ENCODE measurements around the gene PRCP.

PRCP gene

GRCh38 chr11:82845356-82846353 lies 54.6 kb downstream of the PRCP start:
- DNase-seq, result no peak
- no peak for TF ChIP-seq POLR2A (IDR thresholded peaks at IDR 0.05; ENCODE audit: low read length)
- TF ChIP-seq GATA1 (IDR thresholded peaks at IDR 0.05; ENCODE audit: low read depth, low read length), result no peak

DNA sequence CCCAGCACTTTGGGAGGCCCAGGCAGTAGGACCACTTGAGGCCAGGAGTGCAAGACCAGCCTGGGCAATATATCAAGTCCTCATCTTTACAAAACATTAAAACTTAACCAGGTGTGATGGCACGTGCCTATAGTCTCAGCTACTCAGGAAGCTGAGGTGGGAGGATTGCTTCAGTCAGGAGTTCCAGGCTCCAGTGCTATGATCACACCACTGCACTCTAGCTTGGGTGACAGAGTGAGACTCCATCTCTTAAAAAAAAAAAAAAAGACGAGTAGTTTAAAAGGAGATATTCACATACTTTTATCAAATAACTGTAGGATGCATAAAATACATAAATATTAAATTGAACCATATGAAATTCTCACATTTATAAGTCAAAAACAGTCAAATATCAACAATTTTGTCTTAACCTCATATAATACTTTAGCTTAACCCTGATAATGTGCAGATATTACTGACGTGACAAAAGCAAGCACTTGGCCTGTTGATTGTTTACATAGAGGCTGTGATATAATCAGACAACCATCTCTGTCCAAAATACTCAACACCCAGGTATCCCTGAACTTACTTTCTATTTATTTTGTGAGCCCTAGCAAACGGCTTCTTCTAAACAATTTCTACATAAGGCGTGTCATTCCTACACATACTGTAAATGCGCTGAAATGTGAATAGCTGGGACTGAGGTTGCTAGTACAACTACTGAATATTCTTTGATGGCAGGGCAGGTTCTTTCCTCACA lies 57.0 kb downstream of the PRCP start:
- TF ChIP-seq POLR2A (IDR thresholded peaks at IDR 0.05; ENCODE audit: low read length) (no peak), GATA1 (IDR thresholded peaks at IDR 0.05; ENCODE audit: low read depth, low read length) (no peak)
- no peak for DNase-seq

DNA sequence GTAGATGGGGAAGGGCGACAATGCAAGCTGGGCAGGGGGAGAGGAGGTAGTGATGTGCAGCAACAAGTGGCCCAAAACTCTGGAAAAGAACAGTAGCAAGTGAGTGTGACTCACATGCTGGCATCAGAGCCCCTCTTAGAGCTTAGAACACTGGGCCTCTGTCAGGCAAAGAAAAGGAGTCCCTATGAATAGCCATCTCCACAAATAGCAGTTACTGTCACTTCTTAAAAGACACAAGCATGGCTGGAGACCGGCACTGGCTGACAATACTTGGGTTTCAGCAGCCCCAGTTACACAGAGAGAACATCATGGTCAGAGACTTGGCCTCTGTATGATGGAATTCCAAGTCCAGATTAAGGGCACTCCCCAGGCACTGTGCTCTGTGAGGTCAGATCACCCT lies 58.2 kb downstream of the PRCP start:
- TF ChIP-seq GATA1 (IDR thresholded peaks at IDR 0.05; ENCODE audit: low read depth, low read length) (no peak), POLR2A (IDR thresholded peaks at IDR 0.05; ENCODE audit: low read length) (no peak)
- DNase-seq, result no peak

GRCh38 chr11:82837650-82838049 lies 62.6 kb downstream of the PRCP start:
- TF ChIP-seq GATA1 (IDR thresholded peaks at IDR 0.05; ENCODE audit: low read depth, low read length) (no peak), POLR2A (IDR thresholded peaks at IDR 0.05; ENCODE audit: low read length) (no peak)
- DNase-seq, result no peak

- TF ChIP-seq GATA1 (IDR thresholded peaks at IDR 0.05; ENCODE audit: low read depth, low read length) (no peak), POLR2A (IDR thresholded peaks at IDR 0.05; ENCODE audit: low read length) (no peak)
- peak; percentile 48 to 82 for DNase-seq
Observed at GRCh38 chr11:82832983-82833382, 67.2 kb downstream of the PRCP start.

- DNase-seq, result no peak
- TF ChIP-seq POLR2A (IDR thresholded peaks at IDR 0.05; ENCODE audit: low read length) (no peak), GATA1 (IDR thresholded peaks at IDR 0.05; ENCODE audit: low read depth, low read length) (no peak)
Observed at GRCh38 chr11:82831364-82831763, 68.9 kb downstream of the PRCP start.

- TF ChIP-seq GATA1 (IDR thresholded peaks at IDR 0.05; ENCODE audit: low read depth, low read length) (no peak), POLR2A (IDR thresholded peaks at IDR 0.05; ENCODE audit: low read length) (no peak)
- DNase-seq, result no peak
Observed at GRCh38 chr11:82830746-82831145, 69.5 kb downstream of the PRCP start.

GRCh38 chr11:82829101-82829500 lies 71.1 kb downstream of the PRCP start:
- no peak for DNase-seq
- TF ChIP-seq GATA1 (IDR thresholded peaks at IDR 0.05; ENCODE audit: low read depth, low read length) (no peak), POLR2A (IDR thresholded peaks at IDR 0.05; ENCODE audit: low read length) (no peak)

GRCh38 chr11:82828472-82828871 lies 71.8 kb downstream of the PRCP start:
- no peak for DNase-seq
- no peak for TF ChIP-seq POLR2A (IDR thresholded peaks at IDR 0.05; ENCODE audit: low read length)
- no peak for TF ChIP-seq GATA1 (IDR thresholded peaks at IDR 0.05; ENCODE audit: low read depth, low read length)

- no peak for TF ChIP-seq POLR2A (IDR thresholded peaks at IDR 0.05; ENCODE audit: low read length)
- TF ChIP-seq GATA1 (IDR thresholded peaks at IDR 0.05; ENCODE audit: low read depth, low read length), result no peak
- no peak for DNase-seq
Observed at GRCh38 chr11:82826526-82826925, 73.7 kb downstream of the PRCP start.

- DNase-seq, result no peak
- TF ChIP-seq POLR2A (IDR thresholded peaks at IDR 0.05; ENCODE audit: low read length) (no peak), GATA1 (IDR thresholded peaks at IDR 0.05; ENCODE audit: low read depth, low read length) (no peak)
Observed at GRCh38 chr11:82823647-82824619, 76.3 kb downstream of the PRCP start.

GRCh38 chr11:82818409-82819043 lies 81.7 kb downstream of the PRCP start:
- no peak for DNase-seq
- TF ChIP-seq GATA1 (IDR thresholded peaks at IDR 0.05; ENCODE audit: low read depth, low read length), result no peak
- no peak for TF ChIP-seq POLR2A (IDR thresholded peaks at IDR 0.05; ENCODE audit: low read length)

DNA sequence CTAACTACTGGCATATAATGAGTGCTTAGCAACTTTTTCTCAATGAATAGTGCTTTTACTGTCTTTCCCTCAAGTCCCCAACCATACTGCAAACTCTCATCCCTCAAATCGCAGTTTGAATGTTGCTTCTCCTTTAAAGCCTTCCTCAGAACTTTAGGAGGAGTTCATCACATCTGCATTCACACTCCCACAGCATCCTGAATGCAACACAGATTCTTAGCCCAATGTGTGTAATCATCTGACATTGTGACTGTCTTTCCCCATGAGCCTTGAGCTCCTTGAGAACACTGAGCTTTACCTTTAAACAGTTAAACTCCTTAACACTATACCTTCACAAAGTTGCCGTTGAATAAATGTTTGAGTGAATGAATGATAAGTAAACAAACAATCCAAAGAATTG lies 84.8 kb downstream of the PRCP start:
- TF ChIP-seq POLR2A (IDR thresholded peaks at IDR 0.05; ENCODE audit: low read length), result no peak
- TF ChIP-seq GATA1 (IDR thresholded peaks at IDR 0.05; ENCODE audit: low read depth, low read length), result no peak
- DNase-seq, result no peak
